ENCODE results near the gene CENPO. TPM values are rescaled to one million over a fixed set of nuclear protein-coding genes. Genes with fewer than 3 reads are reported as not detected.

CENPO gene
- total and polyA plus RNA-seq, 4 experiments from 2014 or later: 1.6 to 6.1 (median 3.6) TPM

DNA sequence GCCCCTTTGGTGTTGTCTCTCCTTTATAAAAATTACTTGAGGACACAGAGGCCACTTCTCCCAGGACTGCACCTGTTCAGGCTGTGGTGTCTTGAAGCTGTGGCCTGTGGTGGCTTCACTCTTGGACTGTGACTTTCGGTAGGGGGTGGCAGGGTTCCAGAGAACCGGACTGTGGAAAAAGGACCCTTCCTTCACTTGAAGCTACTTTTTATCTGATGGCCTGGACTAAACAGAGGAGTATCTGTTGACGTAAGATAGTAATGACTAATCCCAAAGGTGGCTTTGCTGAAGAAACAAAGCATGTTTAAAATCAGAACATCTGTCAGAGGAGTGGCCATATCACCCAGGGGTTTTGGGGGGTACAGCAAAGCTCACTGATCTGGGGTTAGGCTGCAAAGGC is 60.8 kb downstream of the CENPO start:
- Mint-ChIP-seq H3K4me3 (no peak overlapping the region), H3K36me3 (peaks cover 11 to 21% of the 10 kb centered on the region in 2 donors), H3K9me3 (peaks cover 0 to 3% (median 0%) of the 10 kb centered on the region in 8 donors), H3K27me3 (no peaks in the 10 kb centered on the region), H3K4me1 (no peaks in the 10 kb centered on the region), H3K27ac (peak overlapping the region in 1 of 7 donors; percentile 24)
- Histone ChIP-seq H3K27ac (ENCODE audit: low read depth, low read length) (no peak overlapping the region), H3K4me1 (ENCODE audit: insufficient read depth, low read length) (no peaks in the 10 kb centered on the region), H3K27me3 (ENCODE audit: insufficient read depth, low read length) (no peaks in the 10 kb centered on the region), H3K36me3 (ENCODE audit: insufficient read depth, low read length) (no peaks in the 10 kb centered on the region), H3K9me3 (ENCODE audit: control insufficient read depth in 1 of 2, low read length in 2 of 2) (no peaks in the 10 kb centered on the region), H3K4me3 (ENCODE audit: low read length in 2 of 2) (no peak overlapping the region)
- DNase-seq: no peak
- ChIA-PET CTCF (ENCODE audit: partially characterized antibody) (no interaction called here), POLR2A (ENCODE audit: partially characterized antibody) (no interaction called here)
- intact Hi-C loops (cut with micrococcal nuclease): no loop called here

DNA sequence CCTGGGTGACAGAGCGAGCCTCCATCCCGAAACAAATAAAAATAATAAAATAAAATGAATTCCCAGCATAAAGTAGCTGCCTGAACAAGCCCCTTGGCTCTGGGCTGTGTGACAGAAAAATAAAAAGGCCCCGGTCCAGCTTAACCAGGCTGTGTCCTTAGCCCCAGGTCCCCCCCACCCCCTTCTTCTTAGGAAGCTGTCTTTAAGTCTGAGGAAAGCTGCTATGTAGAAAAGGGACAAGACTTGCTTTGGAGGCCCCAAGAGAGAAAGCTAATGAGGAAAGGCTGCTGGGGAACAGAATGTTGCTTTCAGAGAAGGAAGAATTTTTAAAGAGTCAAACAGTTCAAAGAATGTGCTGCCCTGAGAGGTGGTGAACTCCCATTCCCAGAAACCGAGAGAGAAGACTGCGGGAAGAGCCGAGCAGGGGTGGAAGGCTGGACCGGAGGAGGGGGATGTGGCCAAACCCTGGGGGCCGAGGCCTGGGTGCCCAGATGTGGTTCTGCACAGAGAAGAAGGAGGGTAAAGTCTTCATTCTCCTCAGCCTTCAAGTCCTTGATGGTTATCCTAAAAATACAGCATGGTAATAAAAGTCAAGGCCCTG is 61.9 kb downstream of the CENPO start:
- Mint-ChIP-seq H3K27ac (no peak overlapping the region), H3K4me1 (no peaks in the 10 kb centered on the region), H3K9me3 (no peaks in the 10 kb centered on the region), H3K4me3 (no peak overlapping the region), H3K36me3 (peaks cover 8 to 16% of the 10 kb centered on the region in 2 donors), H3K27me3 (no peaks in the 10 kb centered on the region)
- no peaks in the 10 kb centered on the region for H3K36me3 ChIP-seq (ENCODE audit: insufficient read depth, low read length)
- no peaks in the 10 kb centered on the region for H3K4me1 ChIP-seq (ENCODE audit: insufficient read depth, low read length)
- no peak overlapping the region for H3K27ac ChIP-seq (ENCODE audit: low read depth, low read length)
- no peaks in the 10 kb centered on the region for H3K27me3 ChIP-seq (ENCODE audit: insufficient read depth, low read length)
- CTCF ChIA-PET (ENCODE audit: partially characterized antibody): no interaction called here
- H3K9me3 ChIP-seq (ENCODE audit: control insufficient read depth in 1 of 2, low read length in 2 of 2): no peaks in the 10 kb centered on the region
- intact Hi-C loops (cut with micrococcal nuclease): no loop called here
- H3K4me3 ChIP-seq (ENCODE audit: low read length in 2 of 2): no peak overlapping the region
- DNase-seq: no peak
- POLR2A ChIA-PET (ENCODE audit: partially characterized antibody): no interaction called here

DNA sequence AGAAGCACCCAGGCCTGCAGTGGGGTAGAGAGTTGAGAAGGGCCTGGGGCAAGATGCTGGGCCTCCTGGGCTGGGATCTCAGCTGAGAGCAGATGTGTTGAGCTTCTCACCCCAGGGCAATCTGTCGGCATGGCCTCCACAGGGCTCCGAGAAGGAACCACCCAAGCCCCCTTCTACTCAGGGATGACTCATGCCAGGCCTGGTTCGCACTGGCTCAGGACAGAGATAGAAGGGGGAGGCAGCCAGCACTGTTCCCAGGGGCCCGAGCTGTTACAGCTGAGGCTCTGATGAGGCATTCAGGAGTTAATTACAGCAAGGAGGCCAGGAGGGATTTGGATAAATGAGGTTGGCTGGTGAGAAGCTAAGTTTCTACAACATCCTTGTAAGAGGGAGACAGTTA is 62.5 kb downstream of the CENPO start:
- H3K27ac ChIP-seq (ENCODE audit: low read depth, low read length): no peak overlapping the region
- no peak overlapping the region for H3K4me3 Mint-ChIP-seq
- H3K27me3 Mint-ChIP-seq: no peaks in the 10 kb centered on the region
- no peaks in the 10 kb centered on the region for H3K9me3 ChIP-seq (ENCODE audit: control insufficient read depth in 1 of 2, low read length in 2 of 2)
- H3K4me1 Mint-ChIP-seq: no peaks in the 10 kb centered on the region
- H3K27ac Mint-ChIP-seq: peak overlapping the region in 2 of 7 donors; percentile 47 to 64
- no peaks in the 10 kb centered on the region for H3K4me1 ChIP-seq (ENCODE audit: insufficient read depth, low read length)
- H3K27me3 ChIP-seq (ENCODE audit: insufficient read depth, low read length): no peaks in the 10 kb centered on the region
- H3K36me3 ChIP-seq (ENCODE audit: insufficient read depth, low read length): no peaks in the 10 kb centered on the region
- CTCF ChIA-PET (ENCODE audit: partially characterized antibody): no interaction called here
- DNase-seq: no peak
- H3K4me3 ChIP-seq (ENCODE audit: low read length in 2 of 2): no peak overlapping the region
- peaks cover 8 to 16% of the 10 kb centered on the region in 2 donors for H3K36me3 Mint-ChIP-seq
- intact Hi-C loops (cut with micrococcal nuclease): no loop called here
- POLR2A ChIA-PET (ENCODE audit: partially characterized antibody): no interaction called here
- no peaks in the 10 kb centered on the region for H3K9me3 Mint-ChIP-seq

DNA sequence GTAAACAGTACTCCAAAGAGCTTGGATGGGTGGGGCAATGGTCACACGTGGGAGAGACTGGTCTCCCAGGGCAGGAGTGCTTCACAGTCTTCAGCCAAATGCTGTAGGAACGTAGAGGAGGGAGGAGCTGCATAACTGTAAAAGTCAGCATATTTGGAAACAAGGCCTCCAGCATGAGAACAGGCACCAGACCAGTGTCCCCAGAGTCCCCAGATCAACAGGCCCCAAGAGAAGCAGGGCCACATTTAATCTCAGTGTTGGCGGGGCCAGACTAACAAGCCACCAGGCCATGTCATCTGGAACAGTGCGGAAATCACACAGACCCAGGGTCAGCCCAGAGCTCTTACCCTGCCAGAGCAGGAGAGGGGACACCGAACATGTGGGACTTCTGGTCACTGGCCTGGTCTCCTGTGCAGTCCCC is 63.6 kb downstream of the CENPO start:
- CTCF ChIA-PET (ENCODE audit: partially characterized antibody): interaction anchor here (1.3 to 1.9 kb wide), 2 partner anchors 29 to 59 kb away, joined by 3 to 5 read pairs; no protein-coding TSS in a partner anchor

DNA sequence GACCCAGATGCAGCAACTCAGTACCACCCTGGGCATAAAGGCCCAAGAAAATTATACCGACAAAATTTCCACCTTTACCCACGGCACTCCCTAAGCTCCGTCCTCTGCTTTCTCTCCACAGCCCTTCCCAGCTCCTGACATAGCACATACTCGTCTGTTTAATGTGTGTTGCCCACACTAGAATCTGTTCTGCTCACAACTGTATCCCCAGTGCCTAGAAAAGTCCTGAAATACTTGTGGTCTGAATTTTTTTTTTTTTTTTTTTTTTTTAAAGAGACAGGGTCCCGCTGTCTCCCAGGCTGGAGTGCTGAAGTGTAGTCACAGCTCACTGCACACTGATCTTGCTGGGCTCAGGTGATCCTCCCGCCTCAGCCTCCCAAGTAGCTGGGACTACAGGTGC is 64.5 kb downstream of the CENPO start:
- POLR2A ChIA-PET (ENCODE audit: partially characterized antibody): no interaction called here
- H3K4me3 ChIP-seq (ENCODE audit: low read length in 2 of 2): no peak overlapping the region
- Mint-ChIP-seq H3K4me3 (no peak overlapping the region), H3K27ac (no peak overlapping the region), H3K36me3 (peaks cover 8 to 16% of the 10 kb centered on the region in 2 donors), H3K27me3 (no peaks in the 10 kb centered on the region), H3K4me1 (no peaks in the 10 kb centered on the region), H3K9me3 (no peaks in the 10 kb centered on the region)
- H3K4me1 ChIP-seq (ENCODE audit: insufficient read depth, low read length): no peaks in the 10 kb centered on the region
- no peak for DNase-seq
- intact Hi-C loops (cut with micrococcal nuclease): no loop called here
- no peaks in the 10 kb centered on the region for H3K36me3 ChIP-seq (ENCODE audit: insufficient read depth, low read length)
- CTCF ChIA-PET (ENCODE audit: partially characterized antibody): interaction anchor here (0.6 to 1.9 kb wide), 3 partner anchors 30 to 655 kb away, joined by 3 to 5 read pairs (median 3); no protein-coding TSS in a partner anchor
- H3K27me3 ChIP-seq (ENCODE audit: insufficient read depth, low read length): no peaks in the 10 kb centered on the region
- no peak overlapping the region for H3K27ac ChIP-seq (ENCODE audit: low read depth, low read length)
- no peaks in the 10 kb centered on the region for H3K9me3 ChIP-seq (ENCODE audit: control insufficient read depth in 1 of 2, low read length in 2 of 2)

More for the DNA sequence above, 63.6 kb downstream of the CENPO start:
- H3K27me3 ChIP-seq (ENCODE audit: insufficient read depth, low read length): no peaks in the 10 kb centered on the region
- Mint-ChIP-seq H3K9me3 (no peaks in the 10 kb centered on the region), H3K27ac (no peak overlapping the region), H3K36me3 (peaks cover 8 to 16% of the 10 kb centered on the region in 2 donors), H3K4me3 (no peak overlapping the region), H3K27me3 (no peaks in the 10 kb centered on the region), H3K4me1 (no peaks in the 10 kb centered on the region)
- no peaks in the 10 kb centered on the region for H3K4me1 ChIP-seq (ENCODE audit: insufficient read depth, low read length)
- no peak overlapping the region for H3K4me3 ChIP-seq (ENCODE audit: low read length in 2 of 2)
- no peaks in the 10 kb centered on the region for H3K9me3 ChIP-seq (ENCODE audit: control insufficient read depth in 1 of 2, low read length in 2 of 2)
- no peaks in the 10 kb centered on the region for H3K36me3 ChIP-seq (ENCODE audit: insufficient read depth, low read length)
- no peak for DNase-seq
- no peak overlapping the region for H3K27ac ChIP-seq (ENCODE audit: low read depth, low read length)
- POLR2A ChIA-PET (ENCODE audit: partially characterized antibody): interaction anchor here (0.5 kb wide), 1 partner anchor 929 kb away, joined by 3 read pairs; no protein-coding TSS in a partner anchor
- intact Hi-C loops (cut with micrococcal nuclease): no loop called here

DNA sequence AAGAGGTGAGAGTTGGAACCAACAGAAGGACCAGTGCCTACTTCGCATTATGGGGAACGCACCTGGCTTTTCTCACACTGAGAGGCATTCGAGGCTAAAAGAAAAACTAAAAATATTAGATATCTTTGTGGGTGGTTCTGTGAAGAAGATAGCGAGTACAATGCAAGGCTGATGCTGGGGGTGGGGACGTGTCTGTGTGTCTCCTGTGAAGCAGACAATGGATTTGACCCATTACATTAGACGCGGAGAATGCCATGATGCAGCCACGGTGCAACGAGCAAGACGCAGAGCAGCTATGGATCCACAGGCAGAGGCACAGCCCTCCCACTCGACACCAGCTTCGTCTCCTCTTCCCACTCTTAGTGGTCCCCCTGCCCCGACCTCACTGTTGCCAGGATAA is 65.8 kb downstream of the CENPO start:
- Histone ChIP-seq H3K4me3 (ENCODE audit: low read length in 2 of 2) (no peak overlapping the region), H3K27me3 (ENCODE audit: insufficient read depth, low read length) (no peaks in the 10 kb centered on the region), H3K4me1 (ENCODE audit: insufficient read depth, low read length) (no peaks in the 10 kb centered on the region), H3K9me3 (ENCODE audit: control insufficient read depth in 1 of 2, low read length in 2 of 2) (no peaks in the 10 kb centered on the region), H3K36me3 (ENCODE audit: insufficient read depth, low read length) (no peaks in the 10 kb centered on the region), H3K27ac (ENCODE audit: low read depth, low read length) (no peak overlapping the region)
- H3K9me3 Mint-ChIP-seq: no peaks in the 10 kb centered on the region
- ChIA-PET POLR2A (ENCODE audit: partially characterized antibody) (no interaction called here), CTCF (ENCODE audit: partially characterized antibody) (no interaction called here)
- no peak for DNase-seq
- H3K27me3 Mint-ChIP-seq: no peaks in the 10 kb centered on the region
- H3K4me1 Mint-ChIP-seq: no peaks in the 10 kb centered on the region
- H3K27ac Mint-ChIP-seq: peak overlapping the region in 1 of 7 donors; percentile 4
- intact Hi-C loops (cut with micrococcal nuclease): no loop called here
- no peak overlapping the region for H3K4me3 Mint-ChIP-seq
- H3K36me3 Mint-ChIP-seq: peaks cover 9 to 16% of the 10 kb centered on the region in 2 donors

DNA sequence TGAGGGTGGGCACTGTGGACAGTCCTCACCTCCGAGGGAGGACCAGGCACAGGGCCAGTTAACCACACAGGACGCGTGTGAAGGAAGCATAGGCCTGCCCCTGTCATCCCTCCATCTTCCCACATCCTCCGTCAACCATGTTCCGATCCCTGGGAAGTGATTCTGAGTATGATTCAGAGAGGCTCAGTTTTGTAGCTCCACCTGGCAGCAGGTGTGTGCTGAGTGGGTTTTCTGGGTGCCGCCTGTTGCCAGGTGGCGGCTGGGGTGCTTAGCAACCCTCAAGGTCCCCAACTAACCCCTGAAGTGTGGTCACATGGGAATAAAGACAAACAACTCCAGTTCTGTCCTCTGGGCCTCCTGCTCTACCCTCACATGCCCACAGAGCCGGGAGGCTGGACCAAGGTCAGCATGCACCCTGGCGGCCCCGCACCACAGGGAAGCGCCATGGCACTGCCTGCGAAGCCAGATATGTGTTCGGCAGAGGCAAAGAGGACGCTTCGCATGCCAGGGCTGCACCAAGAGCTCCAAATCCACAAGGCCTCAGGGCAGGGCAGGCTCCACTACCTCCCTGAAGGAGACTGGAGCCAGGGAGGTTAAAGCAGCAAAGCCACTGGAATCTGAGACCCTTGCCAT is 66.9 kb downstream of the CENPO start:
- Mint-ChIP-seq H3K9me3 (no peaks in the 10 kb centered on the region), H3K36me3 (peaks cover 6 to 15% of the 10 kb centered on the region in 2 donors), H3K27ac (no peak overlapping the region), H3K4me1 (no peaks in the 10 kb centered on the region), H3K27me3 (no peaks in the 10 kb centered on the region), H3K4me3 (no peak overlapping the region)
- intact Hi-C loops (cut with micrococcal nuclease): no loop called here
- no peaks in the 10 kb centered on the region for H3K36me3 ChIP-seq (ENCODE audit: insufficient read depth, low read length)
- no peak overlapping the region for H3K27ac ChIP-seq (ENCODE audit: low read depth, low read length)
- no peak for DNase-seq
- H3K4me3 ChIP-seq (ENCODE audit: low read length in 2 of 2): no peak overlapping the region
- no peaks in the 10 kb centered on the region for H3K4me1 ChIP-seq (ENCODE audit: insufficient read depth, low read length)
- POLR2A ChIA-PET (ENCODE audit: partially characterized antibody): no interaction called here
- no peaks in the 10 kb centered on the region for H3K27me3 ChIP-seq (ENCODE audit: insufficient read depth, low read length)
- CTCF ChIA-PET (ENCODE audit: partially characterized antibody): no interaction called here
- no peaks in the 10 kb centered on the region for H3K9me3 ChIP-seq (ENCODE audit: control insufficient read depth in 1 of 2, low read length in 2 of 2)
